GM12878 (cell line): ENCODE results near the gene C1QC. TPM values are rescaled to one million over a fixed set of nuclear protein-coding genes. Genes with fewer than 3 reads are reported as not detected.

Experiments
- ATAC-seq: fragments of 200-7000 bp; cut with Tn5 transposase; 3 replicates; pipeline ENCODE4 v1.9.1; 2020; ENCODE audit warnings: mild to moderate bottlenecking, moderate library complexity
- BruUV-seq: library from RNA; stranded (reverse); fragments of 400-500 nt; replicated peaks from 2 replicates; lab custom pipeline; 2021; lab: Mats Ljungman, UMichigan
- CTCF ChIA-PET: fragments of 300-600 bp; sonication (Branson Sonifier 250); formaldehyde crosslinking; extraction: SDS; loops from one replicate; lab custom pipeline; 2021; ENCODE audit warnings: inconsistent platforms; lab: Yijun Ruan, JAX
- POLR2A ChIA-PET: fragments of 350-600 bp; formaldehyde crosslinking; extraction: SDS; loops from one replicate; lab custom pipeline; 2021; ENCODE audit warnings: inconsistent platforms; lab: Charles Lee
- RAD21 ChIA-PET: fragments of 300-600 bp; sonication (Branson Sonifier 250); formaldehyde crosslinking; loops from one replicate; lab custom pipeline; 2023; ENCODE audit warnings: antibody characterized with exemption; ENCODE audit not compliant: unreplicated experiment; lab: Charles Lee
- SMC1A ChIA-PET: fragments of 300-600 bp; sonication (Branson Sonifier 250); formaldehyde crosslinking; loops from one replicate; lab custom pipeline; 2023; ENCODE audit not compliant: unreplicated experiment, uncharacterized antibody; lab: Charles Lee
- DNase-seq: peaks from one replicate; pipeline ENCODE4 v3.0.0-alpha.2; 2011; ENCODE audit warnings: low read depth, low spot score
- FAIRE-seq: peaks from 3 replicates; lab custom pipeline; 2011; peaks lifted over from hg19 to GRCh38; lab: Jason Lieb, UNC
- H2AFZ ChIP-seq: 2 replicates; pipeline ENCODE4 v1.6.0; 2011; ENCODE audit warnings: low read depth, low read length, control low read depth; ENCODE audit not compliant: control insufficient read depth
- H3K27ac ChIP-seq: 2 replicates; pipeline ENCODE4 v1.5.1; 2011; ENCODE audit warnings: control low read depth; ENCODE audit not compliant: control insufficient read depth, insufficient read depth
- H3K27me3 ChIP-seq, 2 experiments: replicated peaks in 1 of 2; 2 replicates each; pipeline versions ENCODE4 v1.6.0 to v1.6.1; 2011; ENCODE audit warnings: low read length in 1 of 2; ENCODE audit not compliant: control insufficient read depth in 2 of 2, insufficient read depth in 2 of 2
- H3K36me3 ChIP-seq, 2 experiments: 2 replicates each; pipeline ENCODE4 v1.5.1; 2011; ENCODE audit warnings: low read length in 1 of 2; ENCODE audit not compliant: control insufficient read depth in 2 of 2, insufficient read depth in 2 of 2
- H3K4me1 ChIP-seq: 2 replicates; pipeline ENCODE4 v1.6.1; 2011; ENCODE audit warnings: mild to moderate bottlenecking, low read length, moderate library complexity, mixed read lengths; ENCODE audit not compliant: control insufficient read depth, insufficient read depth
- H3K4me2 ChIP-seq: 2 replicates; pipeline ENCODE4 v1.6.0; 2011; ENCODE audit warnings: control low read depth; ENCODE audit not compliant: control insufficient read depth, insufficient read depth
- H3K4me3 ChIP-seq: fragments of 200-600 bp; sonication (generic); 2 replicates; pipeline ENCODE4 v1.5.1; 2016
- H3K79me2 ChIP-seq: 2 replicates; pipeline ENCODE4 v1.6.0; 2011; ENCODE audit warnings: low read length; ENCODE audit not compliant: control insufficient read depth, insufficient read depth
- H3K9ac ChIP-seq: 2 replicates; pipeline ENCODE4 v1.8.0; 2011; ENCODE audit warnings: low read length, control low read depth, mixed read lengths; ENCODE audit not compliant: control insufficient read depth, insufficient read depth
- H3K9me3 ChIP-seq: replicated peaks from 3 replicates; pipeline ENCODE4 v1.5.1; 2011; ENCODE audit warnings: mild to moderate bottlenecking, low read length; ENCODE audit not compliant: control insufficient read depth, insufficient read depth
- H4K20me1 ChIP-seq: 2 replicates; pipeline ENCODE4 v1.6.0; 2011; ENCODE audit not compliant: control insufficient read depth, insufficient read depth
- BACH1 ChIP-seq: fragments of 450-650 bp; IDR thresholded peaks from 2 replicates; pipeline ENCODE4 v1.6.1; 2017; ENCODE audit warnings: mild to moderate bottlenecking, borderline replicate concordance
- BCL11A ChIP-seq: IDR thresholded peaks from 2 replicates; pipeline ENCODE4 v1.6.1; 2011; ENCODE audit warnings: low read depth, low read length
- CTCF ChIP-seq, 3 experiments: IDR thresholded peaks in 2 of 3; conservative IDR thresholded peaks in 1 of 3; 2 replicates each; pipeline ENCODE4 v1.5.1; 2011; ENCODE audit warnings: low read depth in 3 of 3, low read length in 3 of 3, mild to moderate bottlenecking in 3 of 3, control low read depth in 2 of 3, moderate library complexity in 2 of 3, inconsistent platforms in 1 of 3, mixed read lengths in 1 of 3; ENCODE audit not compliant: control insufficient read depth in 2 of 3, insufficient read depth in 1 of 3; ENCODE audit errors: extremely low read depth in 1 of 3
- EP300 ChIP-seq, 2 experiments: fragments of 150-350 bp in 1 of 2; IDR thresholded peaks; 2 replicates each; pipeline ENCODE4 v1.6.1; 2011 to 2012; ENCODE audit warnings: low read depth in 2 of 2, low read length in 2 of 2, borderline replicate concordance in 1 of 2, improper control_type of control experiment in 1 of 2, inconsistent platforms in 1 of 2; ENCODE audit not compliant: control insufficient read depth in 1 of 2
- FOXK2 ChIP-seq: fragments of 450-650 bp; IDR thresholded peaks from 2 replicates; pipeline ENCODE4 v1.6.1; 2017; ENCODE audit warnings: mild to moderate bottlenecking, moderate library complexity
- MXI1 ChIP-seq: fragments of 150-350 bp; IDR thresholded peaks from 2 replicates; pipeline ENCODE4 v1.6.1; 2011; ENCODE audit warnings: low read depth, mild to moderate bottlenecking, inconsistent platforms, low read length, improper control_type of control experiment
- PKNOX1 ChIP-seq: fragments of 450-650 bp; IDR thresholded peaks from 2 replicates; pipeline ENCODE4 v1.6.1; 2016; ENCODE audit warnings: mild to moderate bottlenecking
- POLR2AphosphoS2 ChIP-seq: IDR thresholded peaks from 2 replicates; pipeline ENCODE4 v1.6.1; 2011; ENCODE audit warnings: low read depth, mild to moderate bottlenecking, low read length, improper control_type of control experiment, moderate library complexity
- RB1 ChIP-seq: fragments of 450-650 bp; formaldehyde crosslinking; IDR thresholded peaks from 2 replicates; pipeline ENCODE4 v1.6.1; 2017; ENCODE audit warnings: mild to moderate bottlenecking, borderline replicate concordance
- TARDBP ChIP-seq: IDR thresholded peaks from 2 replicates; pipeline ENCODE4 v1.6.1; 2016; ENCODE audit warnings: borderline replicate concordance
- ZNF217 ChIP-seq: fragments of 450-650 bp; IDR thresholded peaks from 2 replicates; pipeline ENCODE4 v1.6.1; 2017; ENCODE audit warnings: antibody characterized with exemption, mild to moderate bottlenecking
- ZNF274 ChIP-seq: IDR thresholded peaks from one replicate; pipeline ENCODE4 v1.8.0; 2011; ENCODE audit not compliant: insufficient read length, insufficient read depth
- WGBS: methylation state at CpG from one replicate; pipeline ENCODE4 v1.1.6; 2016; ENCODE audit warnings: low lambda C conversion rate; ENCODE audit not compliant: insufficient replicate concordance, insufficient coverage; ENCODE audit errors: missing lambda C conversion rate; 5-methylcytosine and 5-hydroxymethylcytosine counted together
- in situ Hi-C: fragments of 300-500 bp; cut with MboI; formaldehyde crosslinking; loops from 9 replicates; pipeline ENCODE4 v1.14.3; 2018; ENCODE audit warnings: mixed read lengths
- intact Hi-C: fragments of 100-400 bp; cut with micrococcal nuclease; formaldehyde crosslinking; loops from one replicate; pipeline ENCODE4 v1.14.2; 2022; ENCODE audit not compliant: unreplicated experiment
- polyA plus RNA-seq, 11 experiments: library from polyadenylated mRNA; depleted of rRNA in 4 of 11; unstranded in 6 of 11; stranded (reverse) in 5 of 11; fragments of >200 nt; fragmentation: Nextera tagmentation in 4 of 11; fragmentation: Illumina TruSeq in 1 of 11; extraction: Ambion mirVana in 4 of 11; extraction: Trizol in 1 of 11; gene quantifications; 1 replicate in 1 of 11; 2 replicates in 10 of 11; pipeline versions ENCODE4 v1.2.1 to v1.2.3, GENCODE V29; 2011 to 2016; ENCODE audit warnings: inconsistent platforms in 2 of 11, missing spikeins in 2 of 11, low read depth in 1 of 11
- total RNA-seq, 4 experiments: library from RNA; depleted of rRNA in 3 of 4; stranded (reverse); fragments of >200 nt in 3 of 4; fragmentation: Illumina TruSeq in 1 of 4; extraction: Trizol in 1 of 4; gene quantifications; 2 replicates each; pipeline versions ENCODE4 v1.2.1 to v1.2.3, GENCODE V29; 2013 to 2021
- TF ChIP-seq, protein P1 (sequence below): IDR thresholded peaks from 2 replicates; pipeline ENCODE4 v1.6.1; 2011; ENCODE audit warnings: low read depth, mild to moderate bottlenecking, low read length, moderate library complexity, borderline replicate concordance; ENCODE audit errors: extremely low read depth

Gene C1QC
- total and polyA plus RNA-seq, 10 of the 15 experiments (the other 5 are each of a cell fraction or from before 2014, with no cell fraction given): 0.74 TPM; not detected in 9

GRCh38 chr1:22694172-22694571, 50.7 kb downstream of the C1QC start:
- FAIRE-seq (no peak), ATAC-seq (no peak), DNase-seq (no peak)
- RAD21 ChIA-PET: no interaction called here
- Histone ChIP-seq H3K79me2 (no peaks in the 10 kb centered on the region), H3K36me3 (no peaks in the 10 kb centered on the region), H3K9ac (no peak overlapping the region), H3K27me3 (peaks cover 2 to 3% of the 10 kb centered on the region in 2 experiments; a peak in 2 of 4 replicates), H2AFZ (no peak overlapping the region), H4K20me1 (no peaks in the 10 kb centered on the region), H3K27ac (no peak overlapping the region), H3K4me2 (no peak overlapping the region), H3K9me3 (no peaks in the 10 kb centered on the region), H3K4me1 (no peaks in the 10 kb centered on the region), H3K4me3 (no peak overlapping the region)
- in situ Hi-C loops (no loop called here), intact Hi-C loops (no loop called here)
- WGBS: 41% methylated on average over 5 of the region's 5 CpGs
- CTCF ChIA-PET: no interaction called here
- BruUV-seq: no TSS peak
- SMC1A ChIA-PET: interaction anchor here (1.5 kb wide), 1 partner anchor 10 kb away, joined by 4 read pairs; no protein-coding TSS in a partner anchor
- POLR2A ChIA-PET: no interaction called here
- no peak for TF ChIP-seq RB1
- no peak for TF ChIP-seq BACH1
- no peak for TF ChIP-seq CTCF (IDR thresholded peaks at IDR 0.05 in 2 of 3, conservative IDR thresholded peaks at IDR 0.05 in 1 of 3; ENCODE audit: control insufficient read depth in 2 of 3, extremely low read depth in 1 of 3, insufficient read depth in 1 of 3, low read depth in 3 of 3, low read length in 3 of 3)
- TF ChIP-seq ZNF274: no peak
- no peak for TF ChIP-seq ZNF217

- Histone ChIP-seq H4K20me1 (no peaks in the 10 kb centered on the region), H3K4me1 (no peaks in the 10 kb centered on the region), H3K27me3 (peaks cover 0 to 2% of the 10 kb centered on the region in 2 experiments; a peak in 1 of 4 replicates), H3K36me3 (no peaks in the 10 kb centered on the region), H3K9me3 (no peaks in the 10 kb centered on the region), H3K27ac (no peak overlapping the region), H3K4me3 (no peak overlapping the region), H2AFZ (no peak overlapping the region)
- in situ Hi-C loops: no loop called here
- ATAC-seq: no peak
- ChIA-PET SMC1A (no interaction called here), RAD21 (no interaction called here), CTCF (no interaction called here)
- TF ChIP-seq FOXK2 (no peak), POLR2AphosphoS2 (no peak), EP300 (IDR thresholded peaks at IDR 0.05; ENCODE audit: borderline replicate concordance in 1 of 2, control insufficient read depth in 1 of 2, low read depth in 2 of 2, low read length in 2 of 2) (no peak), PKNOX1 (no peak), BCL11A (no peak), TARDBP (no peak), MXI1 (no peak)
- TF ChIP-seq, protein P1, sequence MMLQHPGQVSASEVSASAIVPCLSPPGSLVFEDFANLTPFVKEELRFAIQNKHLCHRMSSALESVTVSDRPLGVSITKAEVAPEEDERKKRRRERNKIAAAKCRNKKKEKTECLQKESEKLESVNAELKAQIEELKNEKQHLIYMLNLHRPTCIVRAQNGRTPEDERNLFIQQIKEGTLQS: no peak
- TF ChIP-seq, all 136 proteins: peak for 0
- POLR2A ChIA-PET: no interaction called here
- Histone ChIP-seq H3K9ac (no peak overlapping the region), H3K4me2 (no peak overlapping the region), H3K79me2 (no peaks in the 10 kb centered on the region)
- BruUV-seq: no TSS peak
- intact Hi-C loops: no loop called here
- no peak for DNase-seq
- WGBS: 13% methylated on average over 3 of the region's 3 CpGs
- no peak for FAIRE-seq
These were observed 53.2 kb downstream of the C1QC start for GRCh38 chr1:22696610-22697009.
